D721Med (cell line): ENCODE results near the gene SLC13A2.
A peak's percentile ranks its signal among the peaks of the same experiment; 100 is the strongest.
"Not testable (repeated sequence)": the region's sequence is repeated elsewhere in the genome, so short reads cannot be mapped to it uniquely, and the experiment has no call there.

ENCODE experiments used
- DNase-seq: peaks from one replicate; pipeline ENCODE4 v3.0.0; 2011; ENCODE audit warnings: low spot score; ENCODE audit not compliant: insufficient read length
- FAIRE-seq: peaks from 2 replicates; lab custom pipeline; 2011; peaks lifted over from hg19 to GRCh38; lab: Jason Lieb, UNC
- CTCF ChIP-seq: IDR thresholded peaks from 2 replicates; pipeline ENCODE4 v1.5.1; 2012; ENCODE audit warnings: mild to moderate bottlenecking, control low read depth; ENCODE audit not compliant: insufficient read depth; ENCODE audit errors: missing control alignments

The SLC13A2 gene

GRCh38 chr17:28466001-28466400 lies 7.4 kb upstream of the SLC13A2 start:
- peak; percentile 5 for DNase-seq
- FAIRE-seq: no peak
- TF ChIP-seq CTCF: no peak

GRCh38 chr17:28466521-28467048 lies 6.9 kb upstream of the SLC13A2 start:
- DNase-seq (peak; percentile 18), FAIRE-seq (no peak)

GRCh38 chr17:28467456-28468025 lies 5.9 kb upstream of the SLC13A2 start:
- FAIRE-seq (no peak), DNase-seq (no peak)
- TF ChIP-seq CTCF: no peak

More at GRCh38 chr17:28466521-28467048, 6.9 kb upstream of the SLC13A2 start:
- no peak for TF ChIP-seq CTCF

- DNase-seq, FAIRE-seq: not testable (repeated sequence)
Observed at GRCh38 chr17:28468033-28468735, 5.3 kb upstream of the SLC13A2 start.

GRCh38 chr17:28468781-28469180 lies 4.7 kb upstream of the SLC13A2 start:
- TF ChIP-seq CTCF: no peak
- no peak for FAIRE-seq
- no peak for DNase-seq

GRCh38 chr17:28469376-28469775 lies 4.1 kb upstream of the SLC13A2 start:
- no peak for FAIRE-seq
- no peak for TF ChIP-seq CTCF
- DNase-seq: no peak

- no peak for TF ChIP-seq CTCF
- FAIRE-seq (no peak), DNase-seq (no peak)
Observed at GRCh38 chr17:28470266-28470913, 3.1 kb upstream of the SLC13A2 start.
